ENCODE data around the gene HSPA1L.

GRCh38 chr6:31770860-31771259, 44.2 kb downstream of the HSPA1L start:
- TF ChIP-seq EZH2 (IDR thresholded peaks at IDR 0.05; ENCODE audit: borderline replicate concordance, low read depth, low read length, poor library complexity, severe bottlenecking) (no peak), CTCF (conservative IDR thresholded peaks at IDR 0.05; ENCODE audit: low read depth, low read length) (no peak)
